Measurements from ENCODE around the gene L2HGDH.

Gene L2HGDH

GRCh38 chr14:50311972-50312733 is at the start of gene L2HGDH, which contains the start of gene DMAC2L:
Gene L2HGDH (minus strand): TSS chr14:50312229. CDS start chr14:50312150, 79 bp downstream.
Gene DMAC2L (plus strand): TSS chr14:50312324. CDS start chr14:50321488, 9,164 bp downstream.
- Histone ChIP-seq H3K27me3 (ENCODE audit: control insufficient read depth, low read length) (no peaks in the 10 kb centered on the region), H4K20me1 (ENCODE audit: control insufficient read depth, insufficient read depth, low read depth, low read length) (no peaks in the 10 kb centered on the region), H3K4me2 (ENCODE audit: low read length) (peak within 1 kb of the TSS; percentile 91), H3K79me2 (ENCODE audit: control insufficient read depth, low read length) (peaks cover 67% of the 10 kb centered on the region), H3K36me3 (ENCODE audit: control insufficient read depth, low read length) (peaks cover 26% of the 10 kb centered on the region), H3K9me2 (replicated peaks; ENCODE audit: control insufficient read depth, low read length) (no peaks in the 10 kb centered on the region), H3K27ac (ENCODE audit: low read depth, low read length) (peak within 1 kb of the TSS; percentile 75), H3F3A (ENCODE audit: control insufficient read depth, insufficient read depth) (no peaks in the 10 kb centered on the region), H3K4me1 (ENCODE audit: control insufficient read depth, low read length) (peaks cover 22% of the 10 kb centered on the region), H3K4me3 (ENCODE audit: low read length) (peak within 1 kb of the TSS; percentile 95), H3K9me3 (ENCODE audit: control insufficient read depth, insufficient read depth, low read length) (peaks cover 12% of the 10 kb centered on the region)
- TF ChIP-seq CTCF (IDR thresholded peaks at IDR 0.05; ENCODE audit: low read depth, low read length, poor library complexity, severe bottlenecking) (no peak), EZH2phosphoT487 (IDR thresholded peaks at IDR 0.05; ENCODE audit: borderline replicate concordance, low read length) (no peak)

- peaks cover 3% of the 10 kb centered on the region; the same call in 1 of the 2 replicates for H3K27me3 ChIP-seq (ENCODE audit: control insufficient read depth, low read length)
- no peak overlapping the region for H3K4me3 ChIP-seq (ENCODE audit: low read length)
- no peak overlapping the region for H3K4me2 ChIP-seq (ENCODE audit: low read length)
- peaks cover 16% of the 10 kb centered on the region for H3K4me1 ChIP-seq (ENCODE audit: control insufficient read depth, low read length)
- no peaks in the 10 kb centered on the region for H3K9me2 ChIP-seq (replicated peaks; ENCODE audit: control insufficient read depth, low read length)
- H3F3A ChIP-seq (ENCODE audit: control insufficient read depth, insufficient read depth) = no peaks in the 10 kb centered on the region
- H3K27ac ChIP-seq (ENCODE audit: low read depth, low read length) = no peak overlapping the region
- no peaks in the 10 kb centered on the region for H4K20me1 ChIP-seq (ENCODE audit: control insufficient read depth, insufficient read depth, low read depth, low read length)
- H3K36me3 ChIP-seq (ENCODE audit: control insufficient read depth, low read length) = no peaks in the 10 kb centered on the region
- no peaks in the 10 kb centered on the region for H3K79me2 ChIP-seq (ENCODE audit: control insufficient read depth, low read length)
- H3K9me3 ChIP-seq (ENCODE audit: control insufficient read depth, insufficient read depth, low read length) = no peaks in the 10 kb centered on the region; the same call in 1 of the 2 replicates
- no peak for TF ChIP-seq EZH2phosphoT487 (IDR thresholded peaks at IDR 0.05; ENCODE audit: borderline replicate concordance, low read length)
- TF ChIP-seq CTCF (IDR thresholded peaks at IDR 0.05; ENCODE audit: low read depth, low read length, poor library complexity, severe bottlenecking) = no peak
Observed at GRCh38 chr14:50360851-50361250, 48.8 kb upstream of the L2HGDH start.

GRCh38 chr14:50360093-50360492 is 48.1 kb upstream of the L2HGDH start:
- Histone ChIP-seq H3K4me3 (ENCODE audit: low read length) (no peak overlapping the region), H3K36me3 (ENCODE audit: control insufficient read depth, low read length) (no peaks in the 10 kb centered on the region), H3F3A (ENCODE audit: control insufficient read depth, insufficient read depth) (no peaks in the 10 kb centered on the region), H3K4me1 (ENCODE audit: control insufficient read depth, low read length) (peaks cover 16% of the 10 kb centered on the region), H3K9me3 (ENCODE audit: control insufficient read depth, insufficient read depth, low read length) (no peaks in the 10 kb centered on the region; the same call in 1 of the 2 replicates), H4K20me1 (ENCODE audit: control insufficient read depth, insufficient read depth, low read depth, low read length) (no peaks in the 10 kb centered on the region), H3K4me2 (ENCODE audit: low read length) (no peak overlapping the region), H3K9me2 (replicated peaks; ENCODE audit: control insufficient read depth, low read length) (no peaks in the 10 kb centered on the region), H3K27me3 (ENCODE audit: control insufficient read depth, low read length) (peaks cover 3% of the 10 kb centered on the region; the same call in 1 of the 2 replicates), H3K79me2 (ENCODE audit: control insufficient read depth, low read length) (no peaks in the 10 kb centered on the region), H3K27ac (ENCODE audit: low read depth, low read length) (no peak overlapping the region)
- no peak for TF ChIP-seq CTCF (IDR thresholded peaks at IDR 0.05; ENCODE audit: low read depth, low read length, poor library complexity, severe bottlenecking)
- TF ChIP-seq EZH2phosphoT487 (IDR thresholded peaks at IDR 0.05; ENCODE audit: borderline replicate concordance, low read length) = no peak

All from DOHH2 (cell line).